Natural killer cell treated with Interleukin-12 subunit alpha and Interleukin-12 subunit beta and Interleukin-15 and Interleukin-18, amount 100 ng/mL, for 72 hours (primary cell): ENCODE results near the gene CLPSL2. TPM values are rescaled to one million over a fixed set of nuclear protein-coding genes. Genes with fewer than 3 reads are reported as not detected.
A peak's percentile ranks its signal among the peaks of the same experiment; 100 is the strongest.

ENCODE experiments used
- ATAC-seq, 2 donors: fragments of 150-1000 bp; cut with Tn5 transposase in 1 of 2; sonication (Bioruptor Pico), chemical (Tn5 transposase) in 1 of 2; 2 replicates each; pipeline ENCODE4 v1.10.0; 2021
- DNase-seq: peaks from one replicate; pipeline ENCODE4 v3.0.0; 2022; ENCODE audit warnings: low spot score
- H3K27ac Mint-ChIP-seq, 2 donors: 1 replicate in 1 of 2; 2 replicates in 1 of 2; pipeline ENCODE4 v1.8.0; 2022; ENCODE audit warnings: mixed read lengths in 2 of 2, mild to moderate bottlenecking in 1 of 2, moderate library complexity in 1 of 2
- H3K27me3 Mint-ChIP-seq, 2 donors: 1 replicate in 1 of 2; 2 replicates in 1 of 2; pipeline ENCODE4 v1.8.0; 2022; ENCODE audit warnings: mixed read lengths in 2 of 2
- H3K36me3 Mint-ChIP-seq: one replicate; pipeline ENCODE4 v1.8.0; 2022; ENCODE audit warnings: mixed read lengths
- H3K4me1 Mint-ChIP-seq, 2 donors: 1 replicate in 1 of 2; 2 replicates in 1 of 2; pipeline ENCODE4 v1.8.0; 2022; ENCODE audit warnings: low read depth in 2 of 2, mixed read lengths in 2 of 2, mild to moderate bottlenecking in 1 of 2
- H3K4me3 Mint-ChIP-seq: one replicate; pipeline ENCODE4 v1.8.0; 2022; ENCODE audit warnings: mixed read lengths
- H3K9me3 Mint-ChIP-seq: 2 replicates; pipeline ENCODE4 v1.8.0; 2022; ENCODE audit warnings: mixed read lengths
- total RNA-seq, 2 donors: library from RNA; stranded (reverse); gene quantifications; one replicate each; pipeline ENCODE4 v1.2.3, GENCODE V29; 2022

Gene CLPSL2
- total RNA-seq, 2 donors from 2014 or later, result not detected

GRCh38 chr6:35755278-35755924, 21.0 kb upstream of the CLPSL2 start:
- Mint-ChIP-seq H3K4me1 (peaks cover 0 to 7% of the 10 kb centered on the region in 2 donors), H3K36me3 (no peaks in the 10 kb centered on the region), H3K27me3 (peaks cover 20% of the 10 kb centered on the region in 2 donors), H3K4me3 (no peak overlapping the region), H3K9me3 (no peaks in the 10 kb centered on the region), H3K27ac (no peak overlapping the region)
- ATAC-seq (no peak), DNase-seq (no peak)

- peaks cover 25 to 33% of the 10 kb centered on the region in 2 donors for H3K27me3 Mint-ChIP-seq
- DNase-seq (no peak), ATAC-seq (no peak)
- no peak overlapping the region for H3K4me3 Mint-ChIP-seq
- peaks cover 0 to 7% of the 10 kb centered on the region in 2 donors for H3K4me1 Mint-ChIP-seq
- no peaks in the 10 kb centered on the region for H3K36me3 Mint-ChIP-seq
- H3K27ac Mint-ChIP-seq, result no peak overlapping the region
- no peaks in the 10 kb centered on the region for H3K9me3 Mint-ChIP-seq
These were observed 18.8 kb upstream of the CLPSL2 start for GRCh38 chr6:35757456-35758123.

GRCh38 chr6:35759426-35759825, 17.0 kb upstream of the CLPSL2 start:
- Mint-ChIP-seq H3K27ac (no peak overlapping the region), H3K4me3 (no peak overlapping the region), H3K36me3 (no peaks in the 10 kb centered on the region), H3K9me3 (no peaks in the 10 kb centered on the region), H3K4me1 (peaks cover 0 to 11% of the 10 kb centered on the region in 2 donors), H3K27me3 (peaks cover 41 to 51% of the 10 kb centered on the region in 2 donors)
- ATAC-seq, result no peak
- no peak for DNase-seq

GRCh38 chr6:35765739-35766138, 10.7 kb upstream of the CLPSL2 start:
- Mint-ChIP-seq H3K4me3 (no peak overlapping the region), H3K36me3 (no peaks in the 10 kb centered on the region), H3K27me3 (peaks cover 33 to 36% of the 10 kb centered on the region in 2 donors), H3K27ac (no peak overlapping the region), H3K9me3 (no peaks in the 10 kb centered on the region), H3K4me1 (peaks cover 0 to 4% of the 10 kb centered on the region in 2 donors)
- ATAC-seq, result no peak
- no peak for DNase-seq

GRCh38 chr6:35769211-35769610, 7.2 kb upstream of the CLPSL2 start:
- Mint-ChIP-seq H3K27me3 (peaks cover 8 to 20% of the 10 kb centered on the region in 2 donors), H3K27ac (no peak overlapping the region), H3K36me3 (no peaks in the 10 kb centered on the region), H3K4me3 (no peak overlapping the region), H3K9me3 (no peaks in the 10 kb centered on the region), H3K4me1 (peaks cover 0 to under 1% of the 10 kb centered on the region in 2 donors)
- no peak for DNase-seq
- no peak for ATAC-seq

- Mint-ChIP-seq H3K27me3 (peaks cover 11 to 22% of the 10 kb centered on the region in 2 donors), H3K27ac (no peak overlapping the region), H3K4me3 (no peak overlapping the region), H3K4me1 (no peaks in the 10 kb centered on the region), H3K36me3 (no peaks in the 10 kb centered on the region), H3K9me3 (no peaks in the 10 kb centered on the region)
- DNase-seq (no peak), ATAC-seq (peak; percentile 20 to 45)
These were observed 5.1 kb upstream of the CLPSL2 start for GRCh38 chr6:35771343-35771627.

GRCh38 chr6:35774116-35774794, 2.1 kb upstream of the CLPSL2 start:
- H3K27ac Mint-ChIP-seq, result no peak overlapping the region
- no peaks in the 10 kb centered on the region for H3K36me3 Mint-ChIP-seq
- no peak for DNase-seq
- no peaks in the 10 kb centered on the region for H3K9me3 Mint-ChIP-seq
- no peak overlapping the region for H3K4me3 Mint-ChIP-seq
- ATAC-seq, result no peak
- peaks cover 0 to 5% of the 10 kb centered on the region in 2 donors for H3K4me1 Mint-ChIP-seq
- peaks cover 20 to 25% of the 10 kb centered on the region in 2 donors for H3K27me3 Mint-ChIP-seq

- Mint-ChIP-seq H3K27me3 (peaks cover 20 to 30% of the 10 kb centered on the region in 2 donors), H3K27ac (no peak overlapping the region), H3K4me1 (peaks cover 0 to 5% of the 10 kb centered on the region in 2 donors), H3K9me3 (no peaks in the 10 kb centered on the region), H3K36me3 (no peaks in the 10 kb centered on the region), H3K4me3 (no peak overlapping the region)
- ATAC-seq (no peak), DNase-seq (no peak)
These were observed 1.4 kb upstream of the CLPSL2 start for GRCh38 chr6:35775031-35775430.

GRCh38 chr6:35777356-35778102, 1.1 kb downstream of the CLPSL2 start:
- peaks cover 31 to 33% of the 10 kb centered on the region in 2 donors for H3K27me3 Mint-ChIP-seq
- no peaks in the 10 kb centered on the region for H3K9me3 Mint-ChIP-seq
- DNase-seq (no peak), ATAC-seq (no peak)
- H3K4me1 Mint-ChIP-seq, result peaks cover 0 to 5% of the 10 kb centered on the region in 2 donors
- H3K36me3 Mint-ChIP-seq, result no peaks in the 10 kb centered on the region
- no peak overlapping the region for H3K27ac Mint-ChIP-seq
- H3K4me3 Mint-ChIP-seq, result no peak overlapping the region

- no peaks in the 10 kb centered on the region for H3K36me3 Mint-ChIP-seq
- peaks cover 0 to 5% of the 10 kb centered on the region in 2 donors for H3K4me1 Mint-ChIP-seq
- no peaks in the 10 kb centered on the region for H3K9me3 Mint-ChIP-seq
- no peak overlapping the region for H3K27ac Mint-ChIP-seq
- H3K4me3 Mint-ChIP-seq, result no peak overlapping the region
- ATAC-seq (no peak), DNase-seq (no peak)
- H3K27me3 Mint-ChIP-seq, result peaks cover 31 to 33% of the 10 kb centered on the region in 2 donors
These were observed 2.0 kb downstream of the CLPSL2 start for GRCh38 chr6:35778437-35778836.

- Mint-ChIP-seq H3K9me3 (no peaks in the 10 kb centered on the region), H3K36me3 (no peaks in the 10 kb centered on the region), H3K27me3 (peaks cover 34 to 41% of the 10 kb centered on the region in 2 donors), H3K27ac (no peak within 1 kb of the TSS), H3K4me3 (no peak within 1 kb of the TSS), H3K4me1 (peaks cover 0 to 5% of the 10 kb centered on the region in 2 donors)
- no peak for ATAC-seq
- no peak for DNase-seq
These were observed 4.3 kb downstream of the CLPSL2 start, which contains the start of gene CLPSL1 for GRCh38 chr6:35780719-35781118. TSS of gene CLPSL1 (plus strand) at chr6:35781019. CDS start at chr6:35781111, 92 bp downstream.

GRCh38 chr6:35781290-35781689, 4.9 kb downstream of the CLPSL2 start:
- ATAC-seq (peak in 1 of 2 donors; percentile 52), DNase-seq (no peak)
- no peaks in the 10 kb centered on the region for H3K36me3 Mint-ChIP-seq
- peaks cover 0 to 5% of the 10 kb centered on the region in 2 donors for H3K4me1 Mint-ChIP-seq
- no peak overlapping the region for H3K4me3 Mint-ChIP-seq
- H3K9me3 Mint-ChIP-seq, result no peaks in the 10 kb centered on the region
- peaks cover 33 to 39% of the 10 kb centered on the region in 2 donors for H3K27me3 Mint-ChIP-seq
- no peak overlapping the region for H3K27ac Mint-ChIP-seq

GRCh38 chr6:35782424-35782823, 6.0 kb downstream of the CLPSL2 start:
- H3K27ac Mint-ChIP-seq, result no peak overlapping the region
- no peak overlapping the region for H3K4me3 Mint-ChIP-seq
- peaks cover 30 to 34% of the 10 kb centered on the region in 2 donors for H3K27me3 Mint-ChIP-seq
- H3K36me3 Mint-ChIP-seq, result no peaks in the 10 kb centered on the region
- ATAC-seq, result no peak
- H3K4me1 Mint-ChIP-seq, result peaks cover 0 to 2% of the 10 kb centered on the region in 2 donors
- no peaks in the 10 kb centered on the region for H3K9me3 Mint-ChIP-seq
- DNase-seq, result no peak
